Endothelial cell (in vitro differentiated cells): ENCODE data around the gene VPS8. TPM values are rescaled to one million over a fixed set of nuclear protein-coding genes. Genes with fewer than 3 reads are reported as not detected.

Experiments used
- DNase-seq: peaks from one replicate; pipeline ENCODE4 v3.0.0; 2021; ENCODE audit warnings: low spot score
- H3K27ac Mint-ChIP-seq: one replicate; pipeline ENCODE4 v1.8.0; 2021; ENCODE audit warnings: mixed read lengths, inconsistent platforms; ENCODE audit not compliant: unreplicated experiment
- H3K27me3 Mint-ChIP-seq: one replicate; pipeline ENCODE4 v1.8.0; 2021; ENCODE audit warnings: mild to moderate bottlenecking, moderate library complexity, mixed read lengths, inconsistent platforms; ENCODE audit not compliant: unreplicated experiment
- H3K36me3 Mint-ChIP-seq: one replicate; pipeline ENCODE4 v1.8.0; 2021; ENCODE audit warnings: mild to moderate bottlenecking, low read depth, mixed read lengths, inconsistent platforms; ENCODE audit not compliant: unreplicated experiment
- H3K4me1 Mint-ChIP-seq: one replicate; pipeline ENCODE4 v1.8.0; 2021; ENCODE audit warnings: mild to moderate bottlenecking, mixed read lengths, inconsistent platforms; ENCODE audit not compliant: unreplicated experiment
- H3K4me3 Mint-ChIP-seq: one replicate; pipeline ENCODE4 v1.8.0; 2021; ENCODE audit warnings: mild to moderate bottlenecking, mixed read lengths, inconsistent platforms; ENCODE audit not compliant: unreplicated experiment
- H3K9me3 Mint-ChIP-seq: one replicate; pipeline ENCODE4 v1.8.0; 2021; ENCODE audit warnings: mixed read lengths, inconsistent platforms; ENCODE audit not compliant: unreplicated experiment
- total RNA-seq: library from RNA; stranded (reverse); fragmentation: NEBNext Ultra II Directional; extraction: Animal tissue kit (Norgen Biotek cat#: 25700); gene quantifications from one replicate; pipeline ENCODE4 v1.2.1, GENCODE V29; 2021; ENCODE audit not compliant: unreplicated experiment
- TF ChIP-seq, protein P1 (sequence below): fragments of 200-600 bp; sonication (generic); IDR thresholded peaks from one replicate; pipeline ENCODE4 v1.5.0; 2021; ENCODE audit warnings: antibody characterized with exemption; ENCODE audit not compliant: unreplicated experiment

Gene VPS8
- total RNA-seq, 1 donor from 2014 or later, result 59.8 TPM

- Mint-ChIP-seq H3K4me3 (no peak overlapping the region), H3K9me3 (peaks cover 10% of the 10 kb centered on the region), H3K36me3 (peaks cover 40% of the 10 kb centered on the region), H3K4me1 (peaks cover 7% of the 10 kb centered on the region), H3K27me3 (peaks cover 1% of the 10 kb centered on the region), H3K27ac (no peak overlapping the region)
- no peak for DNase-seq
- TF ChIP-seq, protein P1, sequence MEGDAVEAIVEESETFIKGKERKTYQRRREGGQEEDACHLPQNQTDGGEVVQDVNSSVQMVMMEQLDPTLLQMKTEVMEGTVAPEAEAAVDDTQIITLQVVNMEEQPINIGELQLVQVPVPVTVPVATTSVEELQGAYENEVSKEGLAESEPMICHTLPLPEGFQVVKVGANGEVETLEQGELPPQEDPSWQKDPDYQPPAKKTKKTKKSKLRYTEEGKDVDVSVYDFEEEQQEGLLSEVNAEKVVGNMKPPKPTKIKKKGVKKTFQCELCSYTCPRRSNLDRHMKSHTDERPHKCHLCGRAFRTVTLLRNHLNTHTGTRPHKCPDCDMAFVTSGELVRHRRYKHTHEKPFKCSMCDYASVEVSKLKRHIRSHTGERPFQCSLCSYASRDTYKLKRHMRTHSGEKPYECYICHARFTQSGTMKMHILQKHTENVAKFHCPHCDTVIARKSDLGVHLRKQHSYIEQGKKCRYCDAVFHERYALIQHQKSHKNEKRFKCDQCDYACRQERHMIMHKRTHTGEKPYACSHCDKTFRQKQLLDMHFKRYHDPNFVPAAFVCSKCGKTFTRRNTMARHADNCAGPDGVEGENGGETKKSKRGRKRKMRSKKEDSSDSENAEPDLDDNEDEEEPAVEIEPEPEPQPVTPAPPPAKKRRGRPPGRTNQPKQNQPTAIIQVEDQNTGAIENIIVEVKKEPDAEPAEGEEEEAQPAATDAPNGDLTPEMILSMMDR, result no peak
Observed at GRCh38 chr3:185056908-185057307, 244.9 kb downstream of the VPS8 start.

DNA sequence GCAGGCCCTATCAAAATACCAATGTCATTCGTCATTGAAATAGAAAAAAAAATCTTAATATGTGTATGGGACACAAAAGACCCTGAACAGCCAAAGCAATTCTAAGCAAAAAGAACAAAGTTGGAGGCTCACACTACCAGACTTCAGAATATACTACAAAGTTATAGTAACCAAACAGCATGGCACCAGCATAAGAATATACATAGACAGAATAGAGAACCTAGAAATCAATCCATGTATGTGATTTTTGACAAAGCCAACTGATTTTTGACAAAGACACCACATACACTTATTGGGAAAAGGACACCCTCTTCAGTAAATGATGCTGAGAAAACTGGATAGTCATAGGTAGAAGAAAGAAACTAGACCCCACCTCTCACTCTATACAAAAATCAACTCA is 245.9 kb downstream of the VPS8 start:
- Mint-ChIP-seq H3K36me3 (peaks cover 31% of the 10 kb centered on the region), H3K9me3 (peaks cover 10% of the 10 kb centered on the region), H3K4me1 (peaks cover 7% of the 10 kb centered on the region), H3K27me3 (peaks cover 1% of the 10 kb centered on the region), H3K4me3 (no peak overlapping the region), H3K27ac (no peak overlapping the region)
- no peak for DNase-seq
- TF ChIP-seq, protein P1, result no peak

DNA sequence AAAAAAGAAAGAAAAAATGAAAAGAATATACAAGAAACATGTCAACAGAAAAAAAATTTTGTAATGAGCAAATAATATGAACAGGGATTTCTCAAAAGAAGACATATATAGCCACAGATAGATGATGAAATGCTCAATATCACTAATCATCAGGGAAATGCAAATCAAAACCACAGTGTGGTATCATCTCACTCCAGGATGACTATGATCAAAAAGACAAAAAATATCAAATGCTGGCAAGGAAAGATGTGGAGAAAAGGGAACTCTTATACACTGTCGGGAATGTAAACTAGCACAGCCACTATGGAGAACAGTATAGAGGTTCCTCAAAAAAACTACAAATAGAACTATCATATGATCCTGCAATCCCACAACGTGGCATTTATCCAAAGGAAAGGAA is 246.8 kb downstream of the VPS8 start:
- Mint-ChIP-seq H3K9me3 (peaks cover 10% of the 10 kb centered on the region), H3K4me1 (peaks cover 7% of the 10 kb centered on the region), H3K4me3 (no peak overlapping the region), H3K36me3 (peaks cover 31% of the 10 kb centered on the region), H3K27ac (no peak overlapping the region), H3K27me3 (peaks cover 3% of the 10 kb centered on the region)
- no peak for DNase-seq
- TF ChIP-seq, protein P1, result no peak

DNA sequence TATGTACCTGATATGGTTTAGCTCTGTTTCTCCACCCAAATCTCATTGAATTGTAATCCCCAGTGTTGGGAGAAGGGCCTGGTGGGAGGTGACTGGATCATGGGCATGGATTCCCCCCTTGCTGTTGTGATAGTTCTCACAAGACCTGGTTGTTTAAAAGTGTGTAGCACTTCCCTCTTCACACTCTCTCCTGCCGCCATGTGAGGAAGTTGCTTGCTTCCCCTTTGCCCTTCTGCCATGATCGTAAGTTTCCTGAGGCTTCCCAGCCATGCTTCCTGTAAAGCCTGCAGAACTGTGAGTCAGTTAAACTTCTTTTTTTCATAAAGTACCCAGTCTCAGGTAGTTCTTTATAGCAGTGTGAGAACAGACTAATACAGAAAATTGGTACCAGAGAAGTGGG is 247.8 kb downstream of the VPS8 start:
- no peak for DNase-seq
- Mint-ChIP-seq H3K4me1 (peaks cover 7% of the 10 kb centered on the region), H3K27me3 (peaks cover 3% of the 10 kb centered on the region), H3K36me3 (peaks cover 31% of the 10 kb centered on the region), H3K9me3 (peaks cover 10% of the 10 kb centered on the region), H3K4me3 (no peak overlapping the region), H3K27ac (peak overlapping the region; percentile 39)
- TF ChIP-seq, protein P1, result no peak

- Mint-ChIP-seq H3K9me3 (peaks cover 10% of the 10 kb centered on the region), H3K27ac (no peak overlapping the region), H3K27me3 (peaks cover 3% of the 10 kb centered on the region), H3K36me3 (peaks cover 30% of the 10 kb centered on the region), H3K4me1 (peaks cover 7% of the 10 kb centered on the region), H3K4me3 (no peak overlapping the region)
- TF ChIP-seq, protein P1, result no peak
- DNase-seq, result no peak
Observed at GRCh38 chr3:185060655-185061054, 248.7 kb downstream of the VPS8 start.
